WTC11 (cell line): Measurements from ENCODE around the gene USP7. TPM values are rescaled to one million over a fixed set of nuclear protein-coding genes. Genes with fewer than 3 reads are reported as not detected.

Source experiments
- ATAC-seq: fragments of 200-7000 bp; cut with Tn5 transposase; 2 replicates; pipeline ENCODE4 v1.10.0; 2021; ENCODE audit warnings: mild to moderate bottlenecking, moderate library complexity
- CTCF ChIA-PET: fragments of 300-600 bp; sonication (Branson Sonifier 250); formaldehyde crosslinking; loops from one replicate; lab custom pipeline; 2021; ENCODE audit warnings: antibody characterized with exemption; lab: Charles Lee
- POLR2A ChIA-PET: fragments of 350-600 bp; sonication (Branson Sonifier 250); formaldehyde crosslinking; loops from one replicate; lab custom pipeline; 2021; ENCODE audit warnings: antibody characterized with exemption; lab: Charles Lee
- DNase-seq: peaks from one replicate; pipeline ENCODE4 v3.0.0; 2021; ENCODE audit warnings: low spot score
- H3K27ac Mint-ChIP-seq: 2 replicates; pipeline ENCODE4 v1.8.0; 2021; ENCODE audit warnings: mixed read lengths
- H3K27me3 Mint-ChIP-seq: 2 replicates; pipeline ENCODE4 v1.8.0; 2021; ENCODE audit warnings: low read depth, mild to moderate bottlenecking, moderate library complexity, mixed read lengths
- H3K36me3 Mint-ChIP-seq: 2 replicates; pipeline ENCODE4 v1.8.0; 2021; ENCODE audit warnings: mixed read lengths
- H3K4me1 Mint-ChIP-seq: 2 replicates; pipeline ENCODE4 v1.8.0; 2022; ENCODE audit warnings: mixed read lengths
- H3K4me3 Mint-ChIP-seq: 2 replicates; pipeline ENCODE4 v1.8.0; 2021; ENCODE audit warnings: mild to moderate bottlenecking, moderate library complexity, mixed read lengths
- H3K9me3 Mint-ChIP-seq: 2 replicates; pipeline ENCODE4 v1.8.0; 2021; ENCODE audit warnings: mixed read lengths
- ATF2 ChIP-seq: sonication (generic); formaldehyde crosslinking; IDR thresholded peaks from 2 replicates; pipeline ENCODE4 v1.8.1; 2022; ENCODE audit warnings: low read depth, missing genetic modification reagents, borderline replicate concordance
- CBFB ChIP-seq: sonication (generic); formaldehyde crosslinking; IDR thresholded peaks from 2 replicates; pipeline ENCODE4 v1.8.1; 2022; ENCODE audit warnings: mild to moderate bottlenecking, low read depth, missing genetic modification reagents
- CREB1 ChIP-seq: sonication (generic); formaldehyde crosslinking; IDR thresholded peaks from 2 replicates; pipeline ENCODE4 v1.8.0; 2023; ENCODE audit warnings: mild to moderate bottlenecking, missing genetic modification reagents
- ESRRA ChIP-seq: sonication (generic); formaldehyde crosslinking; IDR thresholded peaks from 2 replicates; pipeline ENCODE4 v1.8.1; 2022; ENCODE audit warnings: mild to moderate bottlenecking, missing genetic modification reagents, borderline replicate concordance
- FOXP1 ChIP-seq: sonication (generic); formaldehyde crosslinking; IDR thresholded peaks from 2 replicates; pipeline ENCODE4 v1.8.0; 2022; ENCODE audit warnings: missing genetic modification reagents, mild to moderate bottlenecking, moderate library complexity, borderline replicate concordance
- GABPB1 ChIP-seq: sonication (generic); formaldehyde crosslinking; IDR thresholded peaks from 2 replicates; pipeline ENCODE4 v1.8.1; 2023; ENCODE audit warnings: mild to moderate bottlenecking, missing genetic modification reagents
- GTF2I ChIP-seq: fragments of 250-450 bp; sonication (Bioruptor Pico); conservative IDR thresholded peaks from 2 replicates; pipeline ENCODE4 v1.4.0; 2021; ENCODE audit warnings: mild to moderate bottlenecking
- OVOL2 ChIP-seq: fragments of 250-450 bp; sonication (Bioruptor Pico); IDR thresholded peaks from 2 replicates; pipeline ENCODE4 v1.9.0; 2021; ENCODE audit warnings: mild to moderate bottlenecking, borderline replicate concordance
- SMAD4 ChIP-seq: sonication (generic); formaldehyde crosslinking; IDR thresholded peaks from 2 replicates; pipeline ENCODE4 v1.8.0; 2022; ENCODE audit warnings: mild to moderate bottlenecking, missing genetic modification reagents
- SP1 ChIP-seq: sonication (generic); formaldehyde crosslinking; conservative IDR thresholded peaks from 2 replicates; pipeline ENCODE4 v1.8.1; 2022; ENCODE audit warnings: missing genetic modification reagents
- TCF7 ChIP-seq: sonication (generic); formaldehyde crosslinking; IDR thresholded peaks from 2 replicates; pipeline ENCODE4 v1.8.0; 2022; ENCODE audit warnings: mild to moderate bottlenecking, low read depth, missing genetic modification reagents, moderate library complexity
- TEAD1 ChIP-seq: sonication (generic); formaldehyde crosslinking; IDR thresholded peaks from 2 replicates; pipeline ENCODE4 v1.8.0; 2022; ENCODE audit warnings: mild to moderate bottlenecking, missing genetic modification reagents
- TP53 ChIP-seq: sonication (generic); formaldehyde crosslinking; IDR thresholded peaks from 2 replicates; pipeline ENCODE4 v1.8.1; 2023; ENCODE audit warnings: mild to moderate bottlenecking, missing genetic modification reagents
- ZBTB21 ChIP-seq: sonication (generic); formaldehyde crosslinking; IDR thresholded peaks from 2 replicates; pipeline ENCODE4 v1.8.1; 2023; ENCODE audit warnings: mild to moderate bottlenecking, missing genetic modification reagents, borderline replicate concordance
- ZNF121 ChIP-seq: sonication (generic); formaldehyde crosslinking; IDR thresholded peaks from 2 replicates; pipeline ENCODE4 v1.8.0; 2023; ENCODE audit warnings: missing genetic modification reagents
- ZNF219 ChIP-seq: sonication (generic); formaldehyde crosslinking; IDR thresholded peaks from 2 replicates; pipeline ENCODE4 v1.8.0; 2023; ENCODE audit warnings: missing genetic modification reagents, mild to moderate bottlenecking, borderline replicate concordance
- ZNF263 ChIP-seq: sonication (generic); formaldehyde crosslinking; IDR thresholded peaks from 2 replicates; pipeline ENCODE4 v1.8.1; 2022; ENCODE audit warnings: low read depth, mild to moderate bottlenecking, moderate library complexity, missing genetic modification reagents
- total RNA-seq: library from RNA; stranded (reverse); gene quantifications from 3 replicates; pipeline ENCODE4 v1.2.3, GENCODE V29; 2021
- TF ChIP-seq, protein P1 (sequence below): sonication (generic); formaldehyde crosslinking; IDR thresholded peaks from 2 replicates; pipeline ENCODE4 v1.8.0; 2022; ENCODE audit warnings: mild to moderate bottlenecking, missing genetic modification reagents
- TF ChIP-seq, protein P2 (sequence below): sonication (generic); formaldehyde crosslinking; IDR thresholded peaks from 2 replicates; pipeline ENCODE4 v1.8.1; 2023; ENCODE audit warnings: mild to moderate bottlenecking, moderate library complexity, missing genetic modification reagents
- TF ChIP-seq, protein P3 (sequence below): sonication (generic); formaldehyde crosslinking; IDR thresholded peaks from 2 replicates; pipeline ENCODE4 v1.8.0; 2022; ENCODE audit warnings: mild to moderate bottlenecking, missing genetic modification reagents

The USP7 gene
- total RNA-seq, 1 experiment from 2014 or later: 211 TPM

DNA sequence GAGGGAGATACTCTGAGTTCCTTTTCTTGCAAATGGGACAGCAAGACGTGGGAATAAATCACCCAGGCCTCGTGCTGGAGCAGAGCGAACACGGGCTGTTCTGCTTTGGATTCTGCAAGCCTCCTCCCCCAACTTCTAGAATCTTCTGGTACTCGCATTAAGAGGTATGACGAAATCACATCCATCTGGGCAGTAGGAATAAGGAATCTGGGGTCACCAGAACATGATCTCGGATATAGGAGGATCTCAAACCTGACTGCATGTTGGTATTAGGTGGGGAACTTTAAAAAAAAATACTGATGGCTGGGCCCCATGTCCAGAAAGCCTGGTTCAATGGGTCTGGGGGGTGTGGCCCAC lies 49.8 kb upstream of the USP7 start (continued):
- TF ChIP-seq TCF7 (CRISPR knock-in tag) (no peak), ZNF121 (CRISPR knock-in tag) (no peak), ESRRA (CRISPR knock-in tag) (no peak), OVOL2 (CRISPR knock-in tag) (no peak)

DNA sequence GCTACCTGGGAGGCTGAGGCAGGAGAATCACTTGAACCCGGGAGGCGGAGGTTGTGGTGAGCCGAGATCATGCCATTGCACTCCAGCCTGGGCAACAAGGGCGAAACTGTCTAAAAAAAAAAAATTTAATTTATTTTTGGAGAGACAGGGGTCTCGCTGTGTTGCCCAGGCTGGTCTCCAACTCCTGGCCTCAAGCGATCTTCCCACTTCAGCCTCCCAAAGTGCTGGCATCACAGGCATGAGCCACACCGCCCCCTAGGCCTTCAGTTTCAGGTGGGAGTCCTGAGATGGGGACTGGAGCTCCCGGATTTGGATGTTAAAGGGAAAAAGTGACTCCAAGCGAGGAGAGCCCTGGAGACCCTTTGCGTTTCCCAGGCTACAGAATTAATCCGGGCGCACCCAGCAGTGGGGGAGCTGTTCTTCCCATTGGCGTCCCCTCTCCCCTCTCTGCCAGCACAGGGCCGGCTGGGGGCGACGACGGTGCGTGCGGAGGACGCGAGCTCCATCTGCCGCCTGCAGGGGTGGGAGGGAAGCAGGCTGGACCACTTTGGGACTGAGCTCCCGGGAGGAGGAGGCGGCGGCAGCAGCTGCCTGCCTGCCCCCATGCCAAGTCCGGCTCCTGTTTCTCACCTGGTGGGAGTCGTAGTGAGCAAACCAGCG lies 49.3 kb upstream of the USP7 start:
- H3K27me3 Mint-ChIP-seq: peaks cover 4% of the 10 kb centered on the region
- peaks cover 9% of the 10 kb centered on the region for H3K4me1 Mint-ChIP-seq
- peak; percentile 98 for TF ChIP-seq ZNF121 (CRISPR knock-in tag)
- TF ChIP-seq, protein P1, sequence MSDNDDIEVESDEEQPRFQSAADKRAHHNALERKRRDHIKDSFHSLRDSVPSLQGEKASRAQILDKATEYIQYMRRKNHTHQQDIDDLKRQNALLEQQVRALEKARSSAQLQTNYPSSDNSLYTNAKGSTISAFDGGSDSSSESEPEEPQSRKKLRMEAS: peak; percentile 65
- TF ChIP-seq, protein P2, sequence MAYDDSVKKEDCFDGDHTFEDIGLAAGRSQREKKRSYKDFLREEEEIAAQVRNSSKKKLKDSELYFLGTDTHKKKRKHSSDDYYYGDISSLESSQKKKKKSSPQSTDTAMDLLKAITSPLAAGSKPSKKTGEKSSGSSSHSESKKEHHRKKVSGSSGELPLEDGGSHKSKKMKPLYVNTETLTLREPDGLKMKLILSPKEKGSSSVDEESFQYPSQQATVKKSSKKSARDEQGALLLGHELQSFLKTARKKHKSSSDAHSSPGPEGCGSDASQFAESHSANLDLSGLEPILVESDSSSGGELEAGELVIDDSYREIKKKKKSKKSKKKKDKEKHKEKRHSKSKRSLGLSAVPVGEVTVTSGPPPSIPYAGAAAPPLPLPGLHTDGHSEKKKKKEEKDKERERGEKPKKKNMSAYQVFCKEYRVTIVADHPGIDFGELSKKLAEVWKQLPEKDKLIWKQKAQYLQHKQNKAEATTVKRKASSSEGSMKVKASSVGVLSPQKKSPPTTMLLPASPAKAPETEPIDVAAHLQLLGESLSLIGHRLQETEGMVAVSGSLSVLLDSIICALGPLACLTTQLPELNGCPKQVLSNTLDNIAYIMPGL (CRISPR knock-in tag): peak; percentile 67; the same call in 1 of the 2 replicates
- 0 out of 2 replicates have a peak, but pooled peaks have one; percentile 42 for TF ChIP-seq ZBTB21 (CRISPR knock-in tag)
- TF ChIP-seq ATF2 (CRISPR knock-in tag): no peak
- no peak for TF ChIP-seq SMAD4
- TF ChIP-seq CREB1 (CRISPR knock-in tag): peak; percentile 23; the same call in 1 of the 2 replicates
- 0 out of 2 replicates have a peak, but pooled peaks have one; percentile 66 for TF ChIP-seq TP53 (CRISPR knock-in tag)
- 0 out of 2 replicates have a peak, but pooled peaks have one; percentile 67 for TF ChIP-seq TEAD1 (CRISPR knock-in tag)
- TF ChIP-seq SP1: 0 out of 2 replicates have a peak, but pooled peaks have one; percentile 27
- 0 out of 2 replicates have a peak, but pooled peaks have one; percentile 34 for TF ChIP-seq FOXP1 (CRISPR knock-in tag)
- peak; percentile 90 for TF ChIP-seq GTF2I (CRISPR knock-in tag)
- TF ChIP-seq ZNF219 (CRISPR knock-in tag): peak; percentile 74; the same call in 1 of the 2 replicates
- TF ChIP-seq CBFB (CRISPR knock-in tag): peak; percentile 80; the same call in 1 of the 2 replicates
- TF ChIP-seq, protein P3, sequence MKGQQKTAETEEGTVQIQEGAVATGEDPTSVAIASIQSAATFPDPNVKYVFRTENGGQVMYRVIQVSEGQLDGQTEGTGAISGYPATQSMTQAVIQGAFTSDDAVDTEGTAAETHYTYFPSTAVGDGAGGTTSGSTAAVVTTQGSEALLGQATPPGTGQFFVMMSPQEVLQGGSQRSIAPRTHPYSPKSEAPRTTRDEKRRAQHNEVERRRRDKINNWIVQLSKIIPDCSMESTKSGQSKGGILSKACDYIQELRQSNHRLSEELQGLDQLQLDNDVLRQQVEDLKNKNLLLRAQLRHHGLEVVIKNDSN (CRISPR knock-in tag): peak; percentile 23; the same call in 1 of the 2 replicates
- TF ChIP-seq ZNF263 (CRISPR knock-in tag): no peak
- no peak for TF ChIP-seq GABPB1 (CRISPR knock-in tag)
- TF ChIP-seq, all 79 proteins: peak for 13
- H3K27ac Mint-ChIP-seq: no peak overlapping the region
- peak overlapping the region; percentile 22 for H3K4me3 Mint-ChIP-seq
- POLR2A ChIA-PET: interaction anchor here (0.6 to 1.2 kb wide), 6 partner anchors 20 to 181 kb away, joined by 3 to 6 read pairs (median 4); no protein-coding TSS in a partner anchor
- peak; percentile 87 for DNase-seq
- H3K9me3 Mint-ChIP-seq: peaks cover 7% of the 10 kb centered on the region
- H3K36me3 Mint-ChIP-seq: peaks cover 5% of the 10 kb centered on the region
- ATAC-seq: peak; percentile 89
- CTCF ChIA-PET: interaction anchor here (0.6 to 2.9 kb wide), 62 partner anchors 9 to 327 kb away, joined by 3 to 103 read pairs (median 5); partner anchors contain the start of genes CARHSP1, PMM2, TMEM186 and USP7
